HG02884 (cell line): ENCODE measurements around the gene STARD10.

Experiments used
- ATAC-seq: cut with Tn5 transposase; IDR thresholded peaks from one replicate; pipeline ENCODE4 v1.9.1; 2021; ENCODE audit warnings: mild to moderate bottlenecking, moderate library complexity; ENCODE audit not compliant: unreplicated experiment

Gene STARD10

GRCh38 chr11:72781313-72782080, 12.3 kb downstream of the STARD10 start:
- ATAC-seq = no peak

- no peak for ATAC-seq
Measured at GRCh38 chr11:72781063-72781312, 12.9 kb downstream of the STARD10 start.

GRCh38 chr11:72780296-72781062, 13.4 kb downstream of the STARD10 start:
- no peak for ATAC-seq

DNA sequence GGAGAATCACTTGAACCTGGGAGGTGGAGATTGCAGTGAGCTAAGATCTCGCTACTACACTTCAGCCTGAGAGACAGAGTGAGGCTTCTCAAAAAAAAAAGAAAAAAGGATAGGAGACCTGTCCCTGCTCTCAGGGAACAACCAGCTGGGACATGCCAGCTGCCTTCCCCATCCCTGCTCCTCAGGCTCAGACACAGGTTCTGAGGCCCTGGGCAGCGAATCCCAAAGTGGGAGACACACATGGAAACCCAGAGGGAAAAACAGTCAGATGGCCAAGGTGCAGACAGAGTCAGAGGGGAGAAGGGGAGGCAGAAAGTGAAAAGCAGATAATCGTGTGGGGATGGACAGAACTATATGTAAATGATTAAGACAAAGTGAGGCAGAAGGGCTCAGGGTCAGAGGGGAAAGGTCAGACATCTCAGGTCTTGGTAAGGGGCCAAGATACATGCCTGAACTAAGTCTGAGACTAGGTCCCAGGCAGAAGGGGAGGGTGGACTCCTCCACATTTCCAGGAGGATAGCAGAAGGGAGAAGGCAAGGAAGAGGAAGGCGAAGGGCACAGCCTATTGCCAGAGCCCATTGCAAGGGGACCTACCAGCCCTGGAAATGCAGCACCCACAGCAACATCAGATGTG, 14.2 kb downstream of the STARD10 start:
- ATAC-seq = no peak

DNA sequence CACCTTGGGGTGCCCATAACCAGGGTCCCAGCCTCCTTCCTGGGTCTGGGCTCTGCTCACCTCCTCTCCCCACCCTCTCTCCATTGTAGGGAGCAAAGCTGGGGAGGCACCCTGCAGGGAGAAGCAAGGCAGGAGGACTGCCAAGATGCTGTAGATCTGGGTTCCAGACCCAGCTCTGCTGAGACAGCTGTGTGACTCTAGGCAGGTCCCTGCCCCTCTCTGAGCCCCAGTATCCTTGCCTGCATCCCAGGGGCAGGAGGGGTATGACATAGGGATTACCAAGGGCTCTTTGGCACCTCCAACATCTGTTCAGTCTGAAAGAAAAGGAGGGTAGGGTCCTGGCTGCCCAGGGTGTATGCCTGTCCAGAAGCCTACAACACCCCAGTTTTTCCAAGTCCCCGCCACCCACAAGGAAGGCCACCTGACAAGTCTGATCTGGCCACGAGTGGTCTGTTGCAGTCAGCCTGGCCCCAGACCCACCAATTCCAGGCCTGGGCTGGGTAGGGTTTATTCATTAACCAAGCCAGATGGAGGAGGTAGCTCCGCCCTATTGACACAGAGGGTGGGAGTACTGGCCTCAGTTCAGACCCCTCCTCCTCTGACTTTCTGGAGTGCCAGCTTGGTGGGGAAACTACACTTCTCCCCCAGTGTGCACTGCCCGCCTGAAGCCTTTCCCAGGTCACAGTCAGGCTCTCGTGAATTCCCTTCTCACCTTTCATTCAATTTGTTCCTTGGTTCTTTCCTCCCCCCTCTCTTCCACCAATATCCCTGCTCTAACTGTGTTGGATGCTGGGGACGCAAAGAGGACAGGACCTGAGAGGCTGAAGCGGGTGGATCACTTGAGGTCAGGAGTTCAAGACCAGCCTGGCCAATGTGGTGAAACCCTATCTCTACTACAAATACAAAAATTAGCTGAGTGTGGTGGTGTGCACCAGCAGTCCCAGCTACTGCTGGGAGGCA, 15.0 kb downstream of the STARD10 start:
- ATAC-seq = no peak

- ATAC-seq = no peak
Measured at GRCh38 chr11:72777755-72778278, 16.0 kb downstream of the STARD10 start.

DNA sequence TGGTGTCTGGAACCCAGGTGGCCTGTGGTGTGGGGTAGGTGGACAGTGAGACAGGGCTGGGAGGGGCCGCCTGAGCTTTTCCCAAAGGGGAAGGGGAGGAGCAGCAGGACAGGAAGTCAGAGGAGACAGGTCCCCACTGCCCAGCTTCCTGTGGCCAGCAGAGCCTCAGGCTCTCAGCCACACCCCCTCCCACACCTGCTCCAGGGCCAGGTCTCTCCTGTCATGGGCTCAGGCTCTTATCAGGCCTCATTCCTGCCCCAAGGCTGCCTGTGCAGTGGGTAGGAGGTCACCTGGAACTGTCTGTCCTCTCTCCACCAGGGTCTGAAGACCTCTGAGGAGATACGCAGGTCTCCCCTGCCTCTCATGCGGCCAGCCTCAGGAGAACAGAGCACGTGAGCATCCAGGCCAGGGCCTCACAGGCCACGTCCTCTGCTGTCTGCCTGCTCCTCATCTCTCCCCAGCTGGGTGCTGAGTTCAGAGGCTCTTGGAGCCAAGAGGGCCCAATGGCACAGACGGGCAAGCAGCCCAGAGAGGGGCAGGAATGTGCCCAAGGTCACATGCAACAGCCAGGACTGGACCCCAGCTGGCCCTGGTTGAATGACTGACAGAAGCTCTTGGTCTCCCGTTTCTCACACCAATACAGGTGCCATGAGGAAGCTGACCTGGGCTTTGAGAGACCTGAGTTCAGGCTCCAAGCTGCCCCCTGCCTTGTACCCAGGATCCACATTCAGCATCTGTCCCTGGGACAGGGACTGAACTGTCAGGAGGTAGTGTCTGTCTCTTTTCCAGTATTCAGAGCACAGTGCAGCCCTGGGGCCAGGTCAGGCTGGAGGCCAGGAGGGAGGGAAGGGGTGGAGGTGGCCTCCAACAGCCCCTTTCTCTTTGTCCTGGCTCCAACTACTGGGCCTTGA, 16.7 kb downstream of the STARD10 start:
- no peak for ATAC-seq

GRCh38 chr11:72776117-72776843, 17.6 kb downstream of the STARD10 start:
- ATAC-seq = no peak

GRCh38 chr11:72775288-72776110, 18.3 kb downstream of the STARD10 start:
- no peak for ATAC-seq

DNA sequence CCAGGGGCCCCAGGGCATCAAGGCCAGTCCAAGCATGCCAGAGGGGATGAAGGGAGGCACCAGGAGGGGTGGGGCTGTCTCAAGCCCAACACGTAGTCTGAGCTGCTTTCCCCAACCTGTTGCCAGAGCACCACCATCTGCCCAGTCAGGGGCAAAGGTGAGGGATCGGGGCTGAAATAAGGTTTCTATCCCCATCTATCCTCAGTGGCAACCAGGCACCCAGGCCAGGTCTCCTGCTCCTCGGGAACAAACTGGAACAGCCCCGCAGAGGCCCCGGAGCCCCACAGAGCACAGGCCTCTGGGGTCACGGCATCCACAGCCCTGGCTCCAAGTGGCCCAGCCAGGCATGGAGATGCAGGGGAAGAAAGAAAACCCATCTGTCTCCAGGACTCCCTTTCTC, 19.3 kb downstream of the STARD10 start:
- no peak for ATAC-seq

- no peak for ATAC-seq
Measured at GRCh38 chr11:72773696-72774095, 20.2 kb downstream of the STARD10 start.

- no peak for ATAC-seq
Measured at GRCh38 chr11:72773291-72773690, 20.6 kb downstream of the STARD10 start.

GRCh38 chr11:72772059-72772458, 21.8 kb downstream of the STARD10 start:
- no peak for ATAC-seq

- no peak for ATAC-seq
Measured at GRCh38 chr11:72771507-72771906, 22.3 kb downstream of the STARD10 start.

DNA sequence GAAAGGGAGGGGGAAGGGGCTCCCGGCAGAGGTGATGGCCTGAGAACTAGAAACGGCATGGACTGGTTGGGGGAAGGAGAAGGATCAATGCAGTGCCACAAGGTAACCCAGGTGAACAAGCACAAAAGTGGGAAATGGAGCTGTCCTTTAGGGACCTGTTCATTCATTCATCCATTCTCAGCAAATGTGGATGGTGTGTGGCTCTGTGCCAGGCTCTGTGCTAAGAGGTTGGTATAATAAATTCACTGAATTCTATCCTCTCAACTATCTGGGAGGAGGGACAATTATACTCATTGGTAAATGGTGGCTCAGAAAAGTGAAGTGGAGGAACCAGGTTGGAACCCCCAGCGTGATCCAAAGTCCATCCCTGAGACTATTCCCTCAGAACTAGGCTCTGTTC, 23.0 kb downstream of the STARD10 start:
- ATAC-seq = no peak

GRCh38 chr11:72769680-72770079, 24.2 kb downstream of the STARD10 start:
- ATAC-seq = no peak

GRCh38 chr11:72768581-72768980, 25.3 kb downstream of the STARD10 start:
- ATAC-seq = no peak
